Esophagus muscularis mucosa (tissue), 3 donors: ENCODE results near the gene ME3.

Experiments used
- CTCF ChIP-seq, 3 experiments: fragments of 200-600 bp in 2 of 3; fragments of 450-650 bp in 1 of 3; sonication (generic) in 2 of 3; IDR thresholded peaks; one replicate each; pipeline ENCODE4 v1.5.1; 2017 to 2019; ENCODE audit warnings: antibody characterized with exemption in 3 of 3, mild to moderate bottlenecking in 2 of 3, moderate library complexity in 1 of 3
- POLR2A ChIP-seq: fragments of 450-650 bp; IDR thresholded peaks from one replicate; pipeline ENCODE4 v1.6.1; 2017; ENCODE audit warnings: antibody characterized with exemption, moderate library complexity, mild to moderate bottlenecking, low read depth

GRCh38 chr11:86397351-86397750 is 275.1 kb downstream of the ME3 start:
- TF ChIP-seq CTCF (IDR thresholded peaks at IDR 0.05) (no peak), POLR2A (no peak)
